Right kidney (tissue), 1 donor: Measurements from ENCODE around the gene PARD6G.

Experiments used
- DNase-seq: peaks from one replicate; pipeline ENCODE4 v3.0.0-alpha.2; 2016

PARD6G gene

DNA sequence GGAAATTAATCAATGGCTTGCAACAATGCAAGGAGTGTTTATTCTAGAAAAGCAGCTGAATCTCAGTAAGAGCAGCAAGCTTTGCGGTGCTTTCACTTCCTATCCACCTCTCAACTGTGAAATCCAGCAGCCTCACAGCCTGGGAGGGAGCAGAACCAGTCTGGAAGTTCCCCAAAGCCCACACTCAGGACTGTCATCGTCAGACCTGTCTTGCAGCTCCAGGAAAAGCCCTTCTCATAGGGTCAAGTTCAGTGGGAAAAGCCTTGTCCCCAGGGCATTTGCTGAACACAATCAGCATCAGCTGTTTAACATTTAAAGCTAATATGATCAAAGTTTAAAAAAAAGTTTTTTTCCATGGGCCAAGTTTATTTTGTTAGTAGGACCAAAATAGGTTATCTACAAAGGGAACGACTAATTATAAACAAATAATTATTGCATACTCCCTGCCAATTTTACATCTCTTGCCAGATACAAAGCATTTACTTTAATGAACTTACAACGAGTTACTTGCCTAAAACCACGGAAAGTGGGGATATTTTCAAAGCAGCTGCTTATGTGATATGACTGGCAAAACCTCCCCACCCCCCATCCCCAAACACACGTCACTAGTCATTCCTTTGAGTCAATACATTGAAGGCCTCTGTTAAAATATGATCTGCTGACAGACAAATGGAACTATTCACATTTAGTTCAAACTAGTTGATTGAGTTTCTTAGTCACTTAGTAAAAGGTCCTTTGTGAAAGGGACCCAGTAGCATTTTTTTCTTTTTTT is 36.8 kb downstream of the PARD6G start:
- no peak for DNase-seq

DNA sequence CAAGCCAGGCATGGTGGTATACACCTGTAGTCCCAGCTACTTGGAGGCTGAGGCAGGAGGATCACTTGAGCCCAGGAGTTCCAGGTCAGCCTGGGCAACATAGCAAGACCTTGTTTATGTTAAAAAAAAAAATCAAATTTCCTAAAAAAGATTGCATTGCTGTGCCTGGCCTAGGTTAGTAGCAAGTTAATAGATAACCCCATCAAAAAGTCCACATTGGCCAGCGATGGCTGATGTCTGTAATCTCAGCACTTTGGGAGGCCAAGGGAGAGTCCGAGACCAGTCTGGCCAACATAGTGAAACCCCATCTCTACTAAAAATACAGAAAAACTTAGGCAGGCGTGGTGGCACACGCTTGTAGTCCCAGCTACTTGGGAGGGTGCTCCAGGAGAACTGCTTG is 38.7 kb downstream of the PARD6G start:
- no peak for DNase-seq

DNA sequence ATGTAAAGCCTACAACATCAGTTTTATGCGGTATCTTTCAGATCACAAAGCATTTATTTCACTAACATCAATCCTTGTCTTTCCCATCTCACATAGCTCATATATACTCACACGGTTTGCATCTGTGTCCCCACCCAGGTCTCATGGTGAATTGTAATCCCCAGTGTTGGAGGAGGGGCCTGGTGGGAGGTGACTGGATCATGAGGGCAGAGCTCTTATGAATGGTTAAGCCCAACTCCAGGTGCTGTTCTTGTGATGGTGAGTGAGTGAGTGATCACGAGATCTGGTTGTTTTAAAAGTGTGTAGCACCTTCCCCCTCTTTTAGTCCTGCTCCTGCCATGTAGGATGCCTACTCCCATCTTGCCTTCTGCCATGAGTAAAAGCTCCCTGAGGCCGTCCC is 42.0 kb downstream of the PARD6G start:
- no peak for DNase-seq

DNA sequence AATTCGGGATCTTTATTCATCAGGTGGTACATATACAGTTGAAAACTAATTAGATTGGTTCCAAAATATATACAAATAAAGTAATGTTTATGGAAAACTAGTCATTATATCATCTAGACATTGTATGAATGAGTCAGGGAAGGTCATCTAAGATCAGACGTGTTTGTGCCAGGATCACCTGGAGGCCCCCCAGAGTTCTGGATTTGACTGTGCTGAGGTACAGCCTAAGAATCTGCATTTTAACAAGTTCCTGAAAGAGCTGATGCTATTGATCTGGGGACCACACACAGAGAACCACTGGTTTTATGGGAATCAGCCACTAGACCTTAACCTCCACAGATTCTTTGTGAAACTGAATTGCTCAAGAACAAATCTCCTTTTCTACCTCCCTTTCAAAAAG is 43.2 kb downstream of the PARD6G start:
- no peak for DNase-seq

DNA sequence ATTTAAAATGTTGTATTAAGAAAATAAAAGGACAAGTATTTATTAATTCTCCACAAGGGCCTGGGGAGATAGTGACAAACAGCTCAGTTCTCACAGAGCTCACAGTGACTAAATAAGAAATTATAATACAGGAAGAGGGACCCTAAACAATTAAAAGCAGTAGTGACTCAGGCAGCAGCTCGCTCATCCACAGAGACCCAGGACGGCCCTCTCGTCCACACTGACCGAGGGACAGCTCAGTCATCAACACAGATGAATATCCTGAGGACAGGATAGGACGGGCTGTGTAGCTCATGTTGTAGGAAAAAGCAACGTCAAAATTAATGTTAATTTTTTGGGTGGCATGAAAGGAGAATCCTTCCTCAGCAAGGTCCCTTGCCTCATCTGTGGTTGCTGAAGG is 44.1 kb downstream of the PARD6G start:
- DNase-seq: no peak

DNA sequence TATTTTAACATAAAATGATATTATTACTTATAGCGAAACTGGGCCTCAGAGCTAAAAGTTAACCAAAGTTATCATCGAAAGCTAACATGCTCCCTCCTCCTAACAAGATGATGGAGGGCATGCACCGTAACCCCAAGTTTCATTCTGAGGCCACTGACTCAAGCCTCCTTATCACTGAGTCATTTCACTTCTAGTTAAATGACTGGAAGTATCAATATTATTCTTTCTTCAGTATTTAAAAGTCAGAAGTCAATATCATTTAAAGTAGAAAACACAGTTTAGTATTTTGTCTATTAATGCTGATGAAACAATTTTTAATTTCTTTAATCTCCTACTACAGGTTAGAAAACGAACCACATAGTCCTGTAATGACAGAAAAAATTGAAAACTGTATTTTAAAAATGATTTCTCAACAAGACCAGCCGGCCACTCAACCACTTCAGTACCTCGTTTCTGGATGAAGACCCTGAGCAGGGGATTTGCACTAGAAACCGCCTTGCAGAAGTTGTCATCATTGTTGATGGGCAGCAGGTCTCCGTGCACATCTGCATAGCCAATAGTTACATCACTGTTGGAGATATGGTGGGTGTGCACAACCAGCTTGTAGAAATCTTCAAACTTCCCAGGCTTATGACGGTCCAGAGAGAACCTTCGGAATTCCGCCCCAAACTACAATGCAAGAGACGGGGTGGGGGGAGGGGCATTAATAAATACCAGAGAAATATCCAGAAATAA is 44.9 kb downstream of the PARD6G start:
- DNase-seq: no peak

DNA sequence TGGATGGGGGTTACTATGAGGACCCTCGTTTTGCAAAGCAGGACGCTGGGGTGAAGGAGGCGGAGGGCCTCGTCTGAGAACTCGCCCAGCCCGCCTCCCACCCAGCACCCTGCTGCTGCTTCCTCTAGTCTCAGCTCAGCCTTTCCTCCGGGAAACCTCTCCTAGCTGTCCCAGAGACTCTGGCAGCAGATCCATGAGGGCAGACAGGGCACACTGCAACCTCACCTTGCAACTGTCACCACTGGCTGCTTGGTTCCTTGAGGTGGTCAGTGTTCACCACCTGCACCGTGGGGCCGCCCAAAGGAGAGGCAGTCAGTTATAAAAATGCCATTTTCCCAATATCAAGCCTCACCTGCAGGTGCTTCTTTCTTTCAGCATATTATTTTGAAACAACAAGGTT is 45.6 kb downstream of the PARD6G start:
- DNase-seq: no peak

DNA sequence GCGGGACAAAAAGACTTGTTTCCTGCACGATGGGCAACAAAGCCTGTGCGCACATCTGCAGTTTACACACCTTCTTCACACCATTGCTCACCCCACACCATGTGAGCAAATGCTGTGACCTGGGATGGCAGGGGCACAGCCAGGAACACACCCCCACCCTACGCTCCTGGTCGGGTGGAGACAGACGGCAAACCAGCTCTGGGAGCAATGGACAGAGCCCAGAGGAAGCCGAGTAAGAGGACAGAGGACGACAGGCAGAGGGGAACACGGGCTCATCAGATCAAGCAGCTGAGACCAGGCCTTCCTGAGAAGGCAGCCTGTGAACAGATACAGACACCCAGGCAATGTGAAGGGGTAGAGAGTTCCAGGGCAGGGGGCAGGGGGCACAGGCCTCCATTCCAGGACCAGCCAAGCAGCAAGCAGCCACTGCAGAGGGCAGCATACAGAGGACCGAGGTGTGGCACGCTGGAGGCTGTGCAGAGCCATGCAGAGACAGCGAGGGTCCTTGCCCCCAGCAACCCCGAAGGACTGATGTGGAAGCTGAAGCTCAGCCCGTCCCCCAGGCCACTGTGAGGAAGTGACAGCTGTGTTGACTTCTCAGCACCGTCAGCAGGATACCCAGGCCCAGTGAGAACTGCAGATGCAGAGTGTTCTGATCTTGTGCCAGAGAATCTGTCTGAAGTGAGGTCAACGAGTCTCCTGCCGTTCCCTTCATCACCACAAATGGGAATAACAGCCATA is 46.2 kb downstream of the PARD6G start:
- DNase-seq: no peak

DNA sequence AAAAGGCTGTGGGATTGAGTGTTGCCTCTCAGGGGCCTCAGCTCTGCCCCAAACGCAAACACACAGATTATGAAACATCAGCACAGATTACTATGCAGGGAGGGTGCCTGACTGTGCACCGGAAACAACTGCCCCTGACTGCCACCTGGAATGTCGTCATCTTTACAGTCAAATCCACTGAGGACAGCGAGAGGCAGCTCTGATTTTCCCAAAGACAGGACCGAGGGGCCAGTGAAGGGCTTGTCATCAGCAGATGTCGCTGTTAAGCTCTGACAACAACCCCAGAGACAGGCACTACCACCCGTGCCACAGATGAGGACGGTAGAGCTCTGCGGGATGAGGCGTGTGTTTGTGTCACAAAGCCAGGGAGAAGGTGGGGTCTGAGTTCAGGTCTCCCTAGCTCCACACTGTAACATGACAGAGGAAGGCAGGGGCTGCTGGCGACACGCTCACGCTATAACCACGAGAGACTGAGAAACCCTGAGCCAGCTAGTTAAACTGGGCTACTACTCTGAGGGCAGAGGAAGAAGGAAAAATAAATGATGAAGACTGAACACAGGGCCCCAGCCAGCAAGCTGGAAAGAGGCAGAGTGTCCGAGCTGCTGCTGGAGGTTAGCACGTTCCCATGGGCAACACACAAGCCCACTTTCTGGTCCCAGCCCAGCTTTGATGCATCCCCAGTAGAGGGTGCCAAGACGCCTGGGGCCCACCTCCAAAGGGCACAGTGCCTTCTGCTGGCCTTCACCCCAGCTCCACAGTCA is 47.0 kb downstream of the PARD6G start:
- no peak for DNase-seq

DNA sequence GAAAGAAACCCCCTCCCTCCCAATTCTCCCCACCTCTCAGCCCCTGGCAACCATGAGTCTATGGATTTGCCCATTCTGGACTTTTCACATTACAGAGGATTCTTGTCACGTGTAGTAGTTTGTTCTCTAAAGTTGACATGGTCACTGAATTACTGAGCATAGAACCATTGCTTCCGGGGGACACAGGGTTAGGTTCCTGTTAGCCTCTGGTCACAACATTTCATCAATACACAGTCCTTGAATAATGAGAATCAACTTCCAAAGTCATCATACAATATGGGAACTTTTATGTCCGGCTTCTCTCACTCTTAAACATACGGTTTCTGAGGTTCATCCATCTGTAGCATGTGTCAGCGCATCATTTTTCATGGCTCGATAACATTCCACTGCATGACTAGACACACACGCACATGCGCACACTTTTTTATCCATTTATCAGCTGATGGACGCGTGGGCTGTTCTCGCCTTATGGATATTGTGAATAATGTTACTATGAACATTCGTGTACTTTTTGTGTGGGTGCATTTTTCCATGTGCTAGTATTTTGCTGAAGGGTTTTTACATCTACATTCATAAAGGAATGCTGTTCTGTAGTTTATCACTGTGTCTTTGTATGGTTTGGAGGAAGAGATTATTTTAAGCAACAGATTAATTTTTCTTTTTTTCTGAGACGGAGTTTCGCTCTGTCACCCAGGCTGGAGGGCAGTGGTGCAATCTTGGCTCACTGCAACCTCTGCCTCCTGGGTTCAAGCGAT is 48.1 kb downstream of the PARD6G start:
- DNase-seq: no peak

DNA sequence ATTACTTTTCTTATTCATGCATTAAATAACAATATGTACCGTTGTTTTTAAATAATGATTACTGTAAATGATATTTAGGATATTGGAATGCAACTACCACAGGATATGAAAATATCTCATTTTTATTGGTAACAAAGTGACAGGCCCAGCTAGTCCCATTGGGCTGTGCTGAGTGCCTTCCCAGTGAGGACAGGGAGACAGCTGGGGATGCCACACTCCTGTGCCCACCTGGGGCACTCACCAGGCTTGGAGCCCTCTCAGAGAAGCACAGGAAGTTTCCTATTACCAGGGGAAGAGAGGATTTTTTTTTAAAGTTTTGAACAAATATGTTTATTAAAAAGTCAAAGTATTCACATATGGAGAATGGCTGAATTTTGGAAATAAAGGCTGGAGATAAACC is 48.9 kb downstream of the PARD6G start:
- DNase-seq: no peak

DNA sequence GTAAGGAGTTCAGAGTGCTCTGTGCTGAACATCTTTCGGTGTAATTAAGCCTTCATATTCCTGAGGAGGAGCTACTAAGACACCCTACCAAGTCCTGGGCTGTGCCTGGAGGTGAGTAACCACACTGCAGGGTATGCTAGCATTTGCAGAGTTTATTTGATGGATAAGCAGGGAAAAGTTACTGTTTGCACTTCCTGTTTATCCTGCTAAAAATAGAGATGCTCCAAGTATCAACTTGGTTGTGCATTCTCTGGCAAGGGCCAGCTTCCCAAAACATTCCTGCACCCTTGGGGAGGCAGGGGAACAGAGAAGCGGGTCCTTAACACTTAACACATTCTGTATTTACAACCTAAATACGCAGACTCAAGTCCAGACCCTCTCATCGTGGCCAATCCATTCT is 49.8 kb downstream of the PARD6G start:
- no peak for DNase-seq

DNA sequence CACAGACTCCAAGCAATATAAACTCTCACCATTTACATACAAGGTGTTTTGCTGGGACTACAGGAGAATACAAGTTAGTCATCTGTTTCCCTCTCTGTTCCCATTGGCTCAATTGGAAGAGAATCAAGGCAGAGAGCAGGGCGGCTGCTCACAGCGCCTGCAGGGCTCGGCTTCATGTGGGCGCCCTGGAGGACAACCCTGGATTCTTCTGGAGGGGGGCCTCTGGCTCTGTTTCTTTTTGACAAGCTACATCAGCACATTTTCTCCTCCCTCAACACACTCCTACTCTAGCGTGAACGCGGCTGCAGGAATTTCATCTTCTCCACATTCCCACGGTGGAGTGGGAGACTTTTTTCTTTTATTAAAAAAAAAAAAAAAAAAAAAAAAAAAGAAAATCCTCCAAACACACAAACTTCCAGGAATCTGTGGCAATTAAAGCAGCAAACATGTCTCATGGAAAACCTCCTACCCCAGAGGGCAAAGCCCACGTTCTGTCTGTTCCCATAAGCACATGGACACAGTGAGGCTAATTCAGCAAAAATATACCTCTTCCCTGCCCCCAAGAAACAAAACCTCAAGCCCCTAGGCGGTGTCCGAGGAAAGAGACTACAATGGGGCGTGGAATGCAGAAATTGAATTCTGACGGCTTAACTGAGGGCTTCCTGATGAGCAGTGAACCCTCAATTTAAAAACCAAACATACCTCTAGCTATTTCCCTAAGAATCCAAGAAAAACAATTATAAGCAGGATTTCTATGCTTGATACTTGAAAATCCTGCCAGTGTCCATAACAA is 50.6 kb downstream of the PARD6G start:
- DNase-seq: no peak

DNA sequence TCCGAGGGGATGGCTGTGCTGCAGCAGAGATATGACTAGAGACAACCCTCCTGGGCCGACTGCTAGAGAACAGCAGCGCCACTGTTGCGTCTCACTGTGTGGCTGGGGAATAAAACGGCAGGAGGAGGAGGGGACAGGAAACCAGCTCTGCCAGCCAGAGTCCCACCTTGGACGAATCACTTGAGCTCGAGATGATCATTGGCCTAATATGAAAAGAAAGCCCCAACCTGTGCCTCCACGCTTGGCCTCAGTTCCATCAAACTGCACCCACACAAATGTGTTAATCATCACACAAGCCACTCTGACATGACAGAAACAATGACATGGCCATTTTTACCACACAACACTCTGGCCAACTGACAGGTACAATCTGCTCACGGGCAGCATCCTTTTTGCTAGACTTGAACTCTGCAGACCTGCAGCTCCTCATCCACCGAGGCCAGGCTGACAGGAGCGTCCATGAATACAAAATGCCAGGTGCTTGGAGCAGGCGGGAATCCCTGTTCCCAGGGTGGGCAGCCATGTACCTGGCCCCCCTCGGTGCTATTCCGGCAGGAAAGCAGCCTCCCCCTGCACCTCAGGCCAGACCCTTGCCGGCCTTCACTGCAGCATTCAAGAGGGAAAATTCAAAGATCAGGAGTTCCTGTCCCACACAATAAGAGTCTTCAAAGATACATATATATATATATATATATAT is 52.3 kb downstream of the PARD6G start:
- no peak for DNase-seq

DNA sequence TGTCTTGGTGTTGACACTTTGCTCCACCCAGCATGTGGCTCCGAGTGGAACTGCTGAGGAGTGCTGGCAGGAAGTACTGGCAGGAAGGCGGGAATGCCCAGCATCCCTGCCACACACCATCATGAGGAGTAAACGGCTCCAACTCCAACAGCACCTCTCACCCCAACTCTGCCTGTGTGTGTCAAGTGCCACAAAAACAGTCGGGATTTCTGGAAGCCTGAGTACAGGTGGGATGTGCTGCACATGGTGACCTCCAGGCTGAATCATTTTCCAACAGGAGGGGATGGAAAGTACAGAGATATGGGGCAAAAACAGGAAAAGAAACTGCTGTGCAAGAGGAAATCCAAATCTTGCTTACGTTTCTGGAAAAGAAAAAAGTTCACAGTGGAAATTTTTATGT is 53.6 kb downstream of the PARD6G start:
- no peak for DNase-seq

DNA sequence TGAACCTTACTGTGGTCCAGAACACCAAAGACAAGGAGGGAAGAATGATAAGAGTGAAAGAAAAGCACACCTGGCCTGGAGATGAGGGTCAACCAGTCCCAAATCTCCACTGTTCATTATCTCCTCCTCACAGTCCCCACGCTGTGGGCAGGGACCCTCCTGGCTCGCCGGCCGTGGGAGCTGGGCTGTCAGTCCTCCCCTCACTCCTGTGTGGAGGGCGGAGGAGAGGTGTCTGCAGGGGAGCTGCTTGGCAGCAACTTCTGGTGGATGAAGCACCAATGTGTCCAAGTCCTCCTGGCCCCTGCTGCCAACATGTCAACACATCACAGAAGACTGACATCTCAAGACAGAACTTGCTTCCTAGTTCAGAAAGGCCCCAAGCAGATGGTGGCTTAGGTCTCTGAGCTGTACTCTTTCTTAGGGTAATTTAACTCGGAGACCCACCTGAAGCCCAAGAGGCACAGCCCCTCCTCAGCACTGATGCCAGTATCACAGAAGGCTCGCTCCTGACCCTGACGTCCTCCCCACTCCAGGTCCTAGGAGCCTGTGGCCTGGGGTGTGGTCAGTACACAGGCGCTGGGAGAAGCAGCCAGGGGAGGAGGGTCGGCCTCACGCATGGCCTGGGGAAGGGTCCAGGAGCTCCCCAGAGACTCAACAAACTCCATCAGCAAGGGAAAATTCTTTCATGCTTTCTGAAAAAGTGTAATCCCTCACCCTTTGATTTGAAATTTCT is 54.5 kb downstream of the PARD6G start:
- DNase-seq: no peak

DNA sequence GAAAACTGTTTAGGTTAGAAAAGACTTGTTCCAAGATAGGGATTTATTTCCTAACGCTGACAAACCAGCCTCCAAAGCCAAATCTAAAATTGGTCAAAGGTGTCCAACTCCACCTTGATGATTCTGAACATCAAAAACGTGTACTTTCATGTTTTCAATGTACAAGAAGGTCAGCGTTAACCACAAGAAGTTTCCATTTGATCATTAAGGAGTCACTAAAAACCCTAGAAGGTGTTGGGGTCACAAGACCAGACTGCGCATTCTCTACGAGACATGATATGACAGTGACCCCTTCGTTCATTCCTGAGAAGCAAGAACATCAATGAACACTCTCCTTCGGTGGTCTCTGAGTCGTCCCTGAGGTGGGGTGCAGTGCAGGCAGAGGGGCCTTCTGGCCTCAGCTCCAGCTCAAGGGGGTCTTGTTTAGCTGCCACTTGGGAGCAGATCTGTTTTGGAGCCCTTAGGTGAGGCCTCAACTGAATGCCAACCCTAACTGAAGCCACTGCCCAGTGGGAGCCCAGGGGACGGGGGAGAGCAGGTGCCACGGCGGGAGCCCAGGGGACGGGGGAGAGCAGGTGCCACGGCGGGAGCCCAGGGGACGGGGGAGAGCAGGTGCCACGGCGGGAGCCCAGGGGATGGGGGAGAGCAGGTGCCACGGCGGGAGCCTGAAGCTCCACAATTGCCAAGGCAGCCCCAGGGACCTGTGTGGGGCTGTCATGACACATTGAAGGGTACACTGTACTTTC is 55.2 kb downstream of the PARD6G start:
- no peak for DNase-seq

DNA sequence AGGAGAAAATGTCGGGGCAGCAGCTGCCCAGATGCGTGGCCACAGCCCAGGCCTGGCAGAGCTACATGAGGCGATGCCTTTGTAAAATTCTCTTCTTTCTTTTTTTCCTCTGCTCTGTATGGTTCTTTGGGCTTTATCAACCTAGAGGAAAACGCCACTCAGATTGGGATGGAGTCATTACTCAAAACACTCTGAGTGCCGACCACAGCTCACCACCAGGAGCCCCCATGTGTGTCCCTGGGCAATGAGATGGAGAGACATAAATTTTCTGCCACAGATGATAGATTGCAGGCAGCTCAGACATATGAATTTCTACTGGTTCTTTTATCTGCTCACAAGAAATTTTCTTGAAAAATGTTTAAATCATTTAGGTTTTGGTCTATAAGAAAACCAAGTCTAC is 56.0 kb downstream of the PARD6G start:
- no peak for DNase-seq

DNA sequence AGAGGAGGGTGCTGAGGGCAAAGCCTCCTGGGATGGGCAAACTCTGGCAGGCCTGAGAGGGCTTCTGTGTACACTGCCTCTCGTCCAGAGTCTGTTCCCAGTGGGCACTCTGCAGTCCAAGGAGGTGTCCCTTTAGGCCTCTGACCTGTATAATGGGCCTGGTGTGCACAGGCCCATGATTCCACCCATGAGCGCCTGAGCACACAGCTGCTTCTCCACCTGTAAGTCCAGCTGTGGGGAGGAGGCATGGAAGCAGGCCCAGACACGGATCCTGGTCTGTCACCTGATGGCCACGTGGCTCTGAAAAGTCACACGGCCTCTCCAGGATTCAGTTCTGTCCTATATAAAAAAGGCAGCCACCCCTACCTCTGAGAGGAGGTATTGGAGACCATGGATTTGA is 57.0 kb downstream of the PARD6G start:
- DNase-seq: no peak
